IPS-NIHi11 (cell line): ENCODE measurements around the gene BICDL2.

ENCODE experiments used
- DNase-seq: peaks from one replicate; pipeline ENCODE4 v3.0.0; 2012; ENCODE audit warnings: mixed read lengths, low spot score

BICDL2 gene

GRCh38 chr16:3010510-3010909 is 26.2 kb downstream of the BICDL2 start:
- no peak for DNase-seq

DNA sequence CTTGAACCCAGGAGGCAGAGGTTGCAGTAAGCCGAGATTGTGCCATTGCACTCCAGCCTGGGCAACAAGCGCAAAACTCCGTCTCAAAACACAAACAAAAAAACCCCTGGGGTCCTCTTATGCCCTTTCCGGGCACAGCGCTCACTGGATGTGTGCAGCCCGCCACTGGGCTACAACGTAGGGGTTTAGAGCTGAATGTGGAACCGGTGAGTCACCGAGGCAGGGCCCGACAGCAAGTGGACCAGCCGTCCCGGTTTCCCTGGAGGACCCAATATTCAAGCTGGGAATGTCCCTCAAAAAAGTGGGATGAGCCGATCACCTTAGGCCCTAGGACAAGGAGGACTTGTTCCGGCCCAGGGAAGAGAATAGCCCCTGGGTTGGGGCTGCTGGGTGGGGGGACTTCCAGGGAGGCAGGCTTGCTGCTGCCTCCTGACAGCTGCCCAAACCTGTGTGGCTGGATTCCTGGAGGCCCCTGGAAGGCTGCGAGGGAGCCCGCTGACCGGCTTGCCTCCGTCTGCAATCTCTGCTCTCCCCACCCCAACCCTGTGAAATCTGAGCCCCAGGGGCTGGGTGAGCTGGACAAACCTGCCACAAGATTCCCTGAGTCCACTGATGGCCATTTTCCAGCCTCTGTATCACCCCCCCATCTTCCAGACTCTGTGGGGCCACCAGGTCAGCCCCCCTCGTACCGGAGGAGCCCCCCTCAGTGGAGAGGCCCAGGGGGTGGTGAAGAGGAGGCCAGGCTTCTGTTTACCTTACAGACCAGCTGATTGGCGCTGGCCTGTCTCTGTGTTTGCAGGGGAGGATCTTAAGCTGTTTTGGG is 27.0 kb downstream of the BICDL2 start:
- peak; percentile 57 for DNase-seq

DNA sequence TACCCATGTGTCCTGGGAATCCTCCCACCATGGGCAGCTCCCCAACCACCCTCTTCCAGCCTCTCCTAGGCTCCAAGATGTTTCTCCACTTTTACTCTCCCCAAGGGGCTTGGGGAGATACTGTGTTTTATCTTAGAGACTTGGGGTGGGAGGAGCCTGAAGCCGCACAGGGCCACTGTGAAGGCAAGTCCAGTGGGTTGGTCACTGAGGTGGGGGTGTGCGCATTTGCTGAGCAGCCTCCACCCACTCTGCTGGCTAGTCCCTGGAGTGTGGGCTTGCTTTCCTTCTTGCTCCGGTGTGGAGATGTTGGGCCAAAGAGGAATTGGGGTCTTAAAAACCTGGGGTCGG is 28.1 kb downstream of the BICDL2 start:
- no peak for DNase-seq

DNA sequence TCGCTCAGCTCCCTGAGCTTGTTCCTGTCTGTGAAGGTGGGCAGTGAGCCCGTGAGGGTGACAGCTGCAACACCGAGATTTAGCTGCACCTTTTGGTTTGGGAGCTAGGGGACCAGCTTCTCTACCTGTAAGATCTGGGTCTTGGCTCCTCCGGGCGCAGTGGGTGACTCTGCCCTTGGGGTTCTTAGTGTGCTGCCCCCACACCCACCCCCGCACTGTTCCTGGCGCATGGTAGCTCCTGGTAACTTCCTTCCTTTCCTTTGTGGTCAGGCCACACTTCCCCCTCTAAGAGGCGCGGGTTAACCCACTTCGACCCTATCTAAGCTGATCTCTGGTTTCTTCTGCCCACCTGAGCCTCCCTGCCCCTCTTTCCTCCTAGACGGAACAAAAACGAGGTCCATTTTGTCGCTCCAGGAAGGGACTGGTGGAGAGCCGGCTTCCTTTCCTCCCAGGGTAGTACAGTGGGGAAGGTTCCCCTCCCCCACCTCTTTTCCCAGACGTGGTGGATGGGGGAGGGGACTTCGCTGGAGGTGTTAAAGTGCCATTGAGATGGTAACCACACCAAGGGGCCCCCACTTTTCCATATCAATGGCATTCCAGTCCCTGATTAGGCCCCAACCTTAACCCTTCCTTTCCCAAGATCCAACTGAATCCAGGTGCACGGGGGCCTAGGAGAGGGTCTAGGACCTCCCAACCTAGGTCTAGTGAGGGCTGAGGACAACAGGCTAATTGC is 28.6 kb downstream of the BICDL2 start:
- DNase-seq, result no peak

DNA sequence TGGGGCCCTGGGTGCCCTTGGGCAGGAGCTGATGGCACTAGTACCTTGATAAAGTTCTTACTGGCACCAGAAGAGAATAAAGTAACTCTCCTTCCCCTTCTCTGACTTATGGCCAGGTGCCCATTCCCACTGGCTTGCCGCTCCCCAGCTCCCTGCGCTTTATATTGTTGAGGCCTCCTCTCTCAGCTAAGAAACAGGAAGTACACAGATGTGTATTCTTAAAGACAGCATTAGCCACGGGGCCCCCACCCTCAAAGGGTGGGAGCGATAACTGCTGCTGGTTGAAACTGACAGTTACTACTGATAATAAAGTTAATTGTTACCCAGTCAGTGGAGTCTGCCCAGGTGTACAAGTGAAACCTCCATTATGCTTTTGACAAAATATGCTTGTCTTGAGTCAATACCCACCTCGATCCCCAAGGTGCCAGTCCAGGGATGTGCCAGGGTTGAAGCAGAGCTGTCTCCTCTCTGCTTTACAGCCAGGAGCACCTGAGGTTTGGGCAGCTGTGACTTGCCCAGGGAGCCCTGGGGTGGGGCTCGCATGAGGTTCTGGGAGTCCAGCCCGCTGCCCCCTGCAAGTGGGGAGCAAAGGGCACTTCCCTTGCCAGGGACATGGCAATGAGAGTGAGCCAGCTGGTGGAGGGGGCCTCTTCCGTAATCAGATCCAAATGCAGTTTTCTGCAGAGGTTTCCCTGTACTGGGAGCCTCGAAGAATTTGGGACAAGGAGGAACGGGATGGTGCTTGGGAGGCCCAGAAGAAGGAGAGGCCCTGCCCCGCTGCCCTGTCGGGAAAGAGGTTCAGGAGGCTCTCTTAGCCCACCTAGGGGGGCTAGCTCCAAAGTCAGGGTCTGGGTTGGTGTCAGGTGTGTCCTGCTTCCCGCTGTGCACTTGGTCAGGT is 29.4 kb downstream of the BICDL2 start:
- DNase-seq, result no peak

GRCh38 chr16:3004781-3005284 is 31.9 kb downstream of the BICDL2 start:
- DNase-seq, result no peak

DNA sequence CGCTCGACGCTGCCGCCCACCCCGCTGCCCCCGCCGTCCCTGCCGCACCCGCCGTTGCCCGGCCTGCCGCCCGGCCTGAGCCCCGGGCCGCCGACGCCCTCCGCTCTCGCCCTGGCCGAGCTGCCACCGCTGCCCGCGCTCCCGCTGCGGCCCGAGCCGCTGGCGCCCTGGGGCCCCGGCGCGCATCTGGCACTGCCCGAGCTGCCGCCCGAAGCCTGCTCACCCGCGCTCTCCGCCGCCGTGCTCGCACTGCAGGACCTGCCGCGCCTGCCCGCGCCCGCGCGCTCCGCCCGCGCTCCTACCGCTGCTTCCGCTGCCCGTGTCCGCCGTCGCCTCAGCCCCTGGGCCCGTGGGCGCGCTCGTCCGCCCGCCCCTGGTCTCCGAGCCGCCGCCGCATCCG is 32.4 kb downstream of the BICDL2 start:
- no peak for DNase-seq

DNA sequence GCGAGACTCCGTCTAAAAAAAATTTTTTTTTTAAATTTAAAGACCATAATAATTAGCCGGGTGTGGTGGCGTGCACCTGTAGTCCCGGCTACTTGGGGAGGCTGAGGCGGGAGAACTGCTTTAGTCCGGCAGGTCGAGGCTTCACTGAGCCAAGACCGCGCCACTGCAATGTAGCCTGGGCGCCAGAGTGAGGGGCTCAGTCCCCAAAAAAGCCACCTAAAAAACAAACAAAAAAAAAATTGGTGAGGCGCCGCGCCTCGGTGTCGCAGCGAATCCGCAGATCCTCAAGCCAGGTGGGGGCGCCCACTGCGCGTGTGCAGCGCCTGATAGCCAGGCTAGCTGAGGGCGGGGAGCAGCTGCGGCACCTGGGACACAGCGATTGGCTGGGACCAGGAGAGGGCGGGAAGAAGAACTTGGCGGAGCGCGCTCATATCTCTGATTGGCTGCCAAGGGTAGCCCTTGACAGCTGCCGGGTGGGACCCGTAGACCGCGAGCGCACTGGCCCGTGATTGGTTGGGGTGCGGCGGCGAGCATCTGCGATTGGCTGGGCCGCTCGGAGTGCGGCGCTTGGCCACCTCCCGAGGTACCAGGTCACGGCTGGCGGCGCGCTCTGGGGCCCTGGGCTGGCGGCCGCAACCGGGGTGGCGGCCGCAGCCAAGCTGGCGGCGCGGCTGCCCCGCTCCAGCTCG is 33.0 kb downstream of the BICDL2 start:
- peak; percentile 94 for DNase-seq

- DNase-seq, result no peak
Observed at GRCh38 chr16:3001316-3001715, 35.4 kb downstream of the BICDL2 start.

DNA sequence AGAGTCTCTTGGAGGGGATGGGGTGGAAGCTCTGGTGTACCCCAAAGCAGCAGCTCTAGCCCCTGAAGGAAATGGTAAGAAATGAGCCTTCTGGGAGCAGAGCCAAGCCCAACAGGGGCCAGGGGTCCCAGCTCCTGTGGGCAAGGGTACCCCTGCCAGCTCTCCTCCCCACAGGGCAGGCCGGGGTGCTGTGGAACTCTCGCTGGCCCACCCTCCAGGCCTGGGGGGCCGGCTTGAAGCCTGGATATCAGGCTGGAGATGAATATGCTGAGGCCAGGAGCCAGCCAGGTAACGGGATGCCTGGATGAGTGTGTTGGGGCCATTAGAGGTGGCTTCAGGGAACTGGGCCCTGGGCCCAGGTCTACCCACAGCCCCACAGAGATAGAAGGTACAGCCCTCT is 36.2 kb downstream of the BICDL2 start:
- no peak for DNase-seq

DNA sequence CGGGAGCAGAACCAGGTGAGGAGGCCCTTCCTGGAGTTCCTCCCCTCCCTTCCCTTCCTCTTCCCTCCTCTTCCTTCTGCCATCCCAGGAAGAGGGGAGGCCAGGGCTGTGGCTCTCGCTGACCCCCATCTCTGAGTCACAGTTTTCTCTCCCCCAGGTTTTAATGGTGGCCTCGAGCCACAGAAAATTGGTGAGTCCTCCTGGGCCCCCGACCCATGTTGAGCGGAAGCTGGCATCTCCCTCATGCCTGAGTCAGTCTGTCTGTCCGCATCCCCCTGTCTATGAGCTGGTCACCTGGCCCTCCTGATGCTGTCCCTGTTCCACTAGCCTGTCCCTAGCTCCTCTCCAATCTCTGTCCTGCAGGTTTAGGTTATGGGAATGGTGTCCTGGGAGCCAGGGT is 36.8 kb downstream of the BICDL2 start:
- no peak for DNase-seq

DNA sequence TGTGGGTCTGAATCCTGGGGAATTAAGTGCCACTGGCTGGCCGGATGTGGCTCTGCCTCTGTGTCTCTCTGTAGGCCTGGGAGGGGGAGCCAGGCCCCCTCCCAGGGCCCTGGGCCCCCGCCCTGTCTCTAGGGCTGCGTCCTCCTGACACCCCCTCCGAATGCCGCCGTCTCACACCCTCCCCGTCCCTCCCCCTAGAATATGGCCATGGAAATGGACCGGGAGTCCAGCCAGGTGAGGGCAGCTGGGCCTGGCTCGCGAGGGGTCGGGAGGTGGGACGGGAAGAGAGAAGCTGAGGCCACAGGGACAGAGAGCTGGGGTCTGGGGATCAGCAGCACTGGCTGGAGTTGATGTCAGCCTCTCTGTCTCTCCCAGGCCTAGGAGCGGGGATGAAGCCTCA is 40.4 kb downstream of the BICDL2 start:
- peak; percentile 18 for DNase-seq

GRCh38 chr16:2992383-2993081 is 44.2 kb downstream of the BICDL2 start:
- no peak for DNase-seq

GRCh38 chr16:2991566-2992261 is 45.0 kb downstream of the BICDL2 start:
- DNase-seq, result no peak

- peak; percentile 53 for DNase-seq
Observed at GRCh38 chr16:2990891-2991290, 45.9 kb downstream of the BICDL2 start.

DNA sequence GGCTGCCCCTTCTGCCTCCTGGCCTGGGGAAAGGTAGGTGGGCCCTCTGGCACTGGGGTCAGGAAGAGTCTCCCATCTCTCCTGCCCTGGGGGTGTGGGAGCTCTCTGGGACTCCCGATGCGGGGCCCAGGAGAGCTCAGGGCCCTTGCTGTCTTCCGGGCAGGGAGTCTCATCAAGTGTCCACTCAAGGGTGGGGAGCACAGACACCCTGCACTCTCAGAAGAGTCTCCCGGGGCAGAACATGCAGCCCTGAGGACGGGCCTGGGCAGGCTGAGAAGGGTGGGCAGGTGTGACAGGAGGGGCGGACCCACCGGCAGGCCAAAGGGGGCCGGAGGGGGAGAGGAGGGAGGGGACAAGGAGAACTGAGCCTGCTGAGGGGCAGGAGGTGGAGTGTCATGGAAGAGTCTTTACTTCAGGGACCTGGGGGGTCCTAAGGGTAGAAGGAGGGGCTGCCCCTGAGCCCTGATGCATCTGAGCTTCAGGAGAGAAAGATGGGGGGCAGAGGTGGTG is 48.1 kb downstream of the BICDL2 start:
- DNase-seq, result peak; percentile 40

DNA sequence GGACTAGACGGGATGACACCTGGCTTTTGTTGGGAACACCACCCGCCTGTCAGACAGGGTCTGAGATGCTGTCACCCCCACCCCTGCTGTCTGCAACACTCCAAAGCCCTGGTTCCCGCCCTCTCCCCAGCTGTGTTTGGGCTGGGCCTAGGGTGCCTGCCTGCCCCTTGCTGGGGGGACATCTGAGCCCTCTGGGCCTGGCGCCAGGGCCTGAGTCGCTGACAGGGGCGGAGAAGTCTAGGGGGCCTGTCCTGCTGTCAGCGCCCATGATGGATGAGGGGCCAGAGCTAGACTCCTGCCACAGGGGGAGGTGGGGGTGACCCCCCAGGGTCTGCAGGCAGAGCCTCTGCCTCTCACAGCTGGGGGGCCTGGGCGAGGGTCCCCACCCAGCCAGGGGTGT is 48.9 kb downstream of the BICDL2 start:
- peak; percentile 35 for DNase-seq

DNA sequence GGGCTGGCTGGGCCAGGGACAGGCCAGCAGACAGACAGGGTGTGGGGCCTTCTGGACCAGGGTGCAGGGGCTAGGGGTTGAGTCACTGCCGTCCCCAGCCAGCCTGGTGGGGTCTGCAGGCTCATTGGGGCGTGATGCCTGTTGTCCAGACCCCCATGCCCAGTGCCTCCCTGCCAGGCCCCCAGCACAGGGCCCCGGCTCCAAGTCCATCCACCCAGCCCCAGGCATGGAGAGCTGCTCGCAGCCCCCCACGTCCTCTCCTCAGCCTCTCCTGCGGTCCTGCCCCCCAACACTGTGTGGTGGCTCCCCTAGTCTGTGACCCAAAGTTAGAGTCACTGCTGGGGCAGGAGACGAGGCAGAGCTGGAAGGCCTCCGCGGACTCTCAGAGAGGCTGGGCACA is 49.5 kb downstream of the BICDL2 start:
- DNase-seq, result peak; percentile 5

DNA sequence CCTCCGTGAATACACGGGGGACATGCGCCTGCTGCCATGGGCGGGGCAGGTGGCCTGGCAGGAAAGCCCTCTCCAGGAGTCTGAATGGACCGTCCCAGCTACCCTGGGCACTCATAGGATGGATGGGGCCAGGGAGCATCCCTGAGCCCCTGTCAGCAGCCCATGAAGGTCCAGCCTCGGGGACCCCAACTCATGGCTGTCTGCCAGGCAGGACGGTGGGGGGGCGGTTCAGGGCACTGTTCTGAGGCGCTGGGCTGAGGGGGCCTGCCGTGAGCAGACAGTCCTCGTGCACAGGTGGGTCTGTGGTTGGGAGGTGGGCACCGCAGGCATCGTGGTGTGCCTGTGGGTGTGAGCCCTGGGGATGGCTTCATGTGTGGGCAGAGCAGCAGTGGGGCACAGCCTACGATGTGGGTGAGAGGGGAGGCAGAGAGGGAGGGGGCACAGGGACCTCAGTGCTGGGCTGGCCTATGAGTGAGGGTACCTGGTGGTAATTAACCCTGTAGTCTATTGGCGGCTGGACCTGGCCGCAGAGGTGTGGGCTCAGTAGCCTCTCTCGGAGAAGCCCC is 50.0 kb downstream of the BICDL2 start:
- peak; percentile 5 for DNase-seq

DNA sequence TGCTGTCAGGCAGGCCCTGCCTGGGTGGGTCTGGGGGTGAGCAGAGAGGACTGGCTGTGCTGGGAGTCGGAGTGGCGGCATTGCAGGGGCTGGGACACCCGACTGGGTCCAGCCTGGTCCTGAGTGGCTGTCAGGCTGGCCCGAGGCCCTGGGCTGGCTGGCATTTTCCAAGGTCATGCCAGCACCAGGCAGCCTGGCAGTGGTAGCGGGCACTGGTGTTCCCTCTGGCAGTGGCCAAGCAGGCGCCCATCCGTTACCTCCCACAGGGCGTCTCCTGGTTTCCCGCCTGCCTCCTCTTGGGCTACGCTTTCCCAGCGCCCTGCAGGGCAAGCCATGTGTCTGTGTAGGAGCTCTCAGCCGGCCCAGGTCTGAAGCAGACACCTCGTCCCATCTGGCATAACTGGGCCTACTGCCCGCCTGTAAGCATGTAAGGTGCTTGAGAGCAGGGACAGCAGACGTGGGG is 50.8 kb downstream of the BICDL2 start:
- no peak for DNase-seq
